IPS-15b (cell line): ENCODE data around the gene AIPL1.

ENCODE experiments used
- H3K27me3 ChIP-seq: one replicate; pipeline ENCODE4 v1.6.1; 2013; ENCODE audit warnings: low read length; ENCODE audit not compliant: control insufficient read depth, insufficient read depth
- H3K36me3 ChIP-seq: one replicate; pipeline ENCODE4 v1.6.1; 2013; ENCODE audit warnings: low read length; ENCODE audit not compliant: control insufficient read depth, insufficient read depth
- H3K4me1 ChIP-seq: one replicate; pipeline ENCODE4 v1.6.1; 2013; ENCODE audit warnings: mild to moderate bottlenecking, low read length; ENCODE audit not compliant: control insufficient read depth, insufficient read depth
- H3K4me3 ChIP-seq: one replicate; pipeline ENCODE4 v1.5.1; 2013; ENCODE audit warnings: low read depth, low read length
- H3K9ac ChIP-seq: one replicate; pipeline ENCODE4 v1.6.1; 2013; ENCODE audit warnings: low read depth, mild to moderate bottlenecking, low read length
- H3K9me3 ChIP-seq: one replicate; pipeline ENCODE4 v1.6.1; 2013; ENCODE audit warnings: mild to moderate bottlenecking, low read length; ENCODE audit not compliant: control insufficient read depth, insufficient read depth

The AIPL1 gene

DNA sequence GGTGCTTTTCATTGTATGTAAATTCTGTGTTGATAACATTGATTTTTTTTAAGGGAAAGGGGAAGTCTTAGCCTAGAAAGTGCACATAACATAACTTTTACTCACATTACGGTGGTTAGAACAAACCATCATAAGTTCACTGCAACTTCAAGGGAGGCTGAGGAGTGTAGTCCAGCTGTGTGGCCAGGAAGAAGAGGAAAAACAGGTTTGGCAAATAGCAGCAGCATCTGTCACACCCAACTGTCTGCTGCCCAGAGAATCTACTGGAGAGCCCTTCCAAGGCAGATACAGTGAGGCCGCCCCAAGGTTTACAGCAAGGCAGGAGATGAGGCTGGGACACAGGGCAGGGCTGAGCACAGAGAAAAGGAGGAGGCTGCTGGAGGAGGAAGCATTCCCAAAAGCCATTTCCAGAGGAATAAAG lies 60.6 kb downstream of the AIPL1 start:
- H3K27me3 ChIP-seq, result no peaks in the 10 kb centered on the region
- H3K9ac ChIP-seq, result no peak overlapping the region
- H3K9me3 ChIP-seq, result no peaks in the 10 kb centered on the region
- H3K4me3 ChIP-seq, result no peak overlapping the region
- H3K4me1 ChIP-seq, result peaks cover 4% of the 10 kb centered on the region
- H3K36me3 ChIP-seq, result no peaks in the 10 kb centered on the region
